H1 (cell line): ENCODE results near the gene LRRC28. TPM values are rescaled to one million over a fixed set of nuclear protein-coding genes. Genes with fewer than 3 reads are reported as not detected.

Source experiments
- CTCF ChIA-PET: fragments of 300-600 bp; sonication (Branson Sonifier 250); formaldehyde crosslinking; loops from one replicate; lab custom pipeline; 2021; ENCODE audit not compliant: partially characterized antibody; lab: Charles Lee
- POLR2A ChIA-PET: fragments of 300-600 bp; sonication (Branson Sonifier 250); formaldehyde crosslinking; loops from one replicate; lab custom pipeline; 2021; ENCODE audit warnings: inconsistent platforms; ENCODE audit not compliant: partially characterized antibody; lab: Charles Lee
- DNase-seq, 2 experiments: peaks; one replicate each; pipeline versions ENCODE4 v3.0.0 to v3.0.0-alpha.2; 2010 to 2022; ENCODE audit warnings: low spot score in 2 of 2, low read depth in 1 of 2, mixed read lengths in 1 of 2
- FAIRE-seq: peaks from 2 replicates; lab custom pipeline; 2011; peaks lifted over from hg19 to GRCh38; lab: Jason Lieb, UNC
- H2AFZ ChIP-seq: 2 replicates; pipeline ENCODE4 v1.8.1; 2012; ENCODE audit warnings: low read length, inconsistent platforms
- H2AK5ac ChIP-seq: 2 replicates; pipeline ENCODE4 v1.6.1; 2013; ENCODE audit warnings: low read depth, low read length
- H2BK120ac ChIP-seq: replicated peaks from 2 replicates; pipeline ENCODE3; 2013; ENCODE audit warnings: low read depth, low read length, inconsistent platforms
- H2BK12ac ChIP-seq: 2 replicates; pipeline ENCODE4 v1.6.1; 2013; ENCODE audit warnings: low read depth, low read length
- H2BK15ac ChIP-seq: 2 replicates; pipeline ENCODE4 v1.6.1; 2013; ENCODE audit warnings: low read length
- H2BK20ac ChIP-seq: 2 replicates; pipeline ENCODE4 v1.6.1; 2013; ENCODE audit warnings: low read length
- H2BK5ac ChIP-seq: 2 replicates; pipeline ENCODE4 v1.6.1; 2013; ENCODE audit warnings: low read depth, low read length
- H3K14ac ChIP-seq: 2 replicates; pipeline ENCODE4 v1.6.1; 2013; ENCODE audit warnings: inconsistent platforms; ENCODE audit not compliant: insufficient read length
- H3K18ac ChIP-seq: 2 replicates; pipeline ENCODE4 v1.6.1; 2013; ENCODE audit warnings: low read length; ENCODE audit errors: extremely low read depth
- H3K23ac ChIP-seq: 2 replicates; pipeline ENCODE4 v1.6.1; 2013; ENCODE audit warnings: inconsistent platforms; ENCODE audit not compliant: insufficient read length
- H3K23me2 ChIP-seq: 2 replicates; pipeline ENCODE4 v1.6.1; 2013; ENCODE audit warnings: low read depth, low read length
- H3K27ac ChIP-seq: 2 replicates; pipeline ENCODE4 v1.6.1; 2011; ENCODE audit warnings: low read depth, low read length, inconsistent platforms
- H3K27me3 ChIP-seq, 4 experiments: replicated peaks in 1 of 4; 1 replicate in 1 of 4; 2 replicates in 3 of 4; pipeline versions ENCODE4 v1.6.1 to v1.8.1; 2011 to 2013; ENCODE audit warnings: low read length in 3 of 4, mild to moderate bottlenecking in 3 of 4, inconsistent platforms in 2 of 4, mixed read lengths in 2 of 4, moderate library complexity in 1 of 4; ENCODE audit not compliant: control insufficient read depth in 3 of 4, insufficient read depth in 3 of 4; ENCODE audit errors: extremely low read depth in 1 of 4
- H3K36me3 ChIP-seq, 4 experiments: 2 replicates each; pipeline versions ENCODE4 v1.6.1 to v1.8.1; 2011 to 2013; ENCODE audit warnings: mild to moderate bottlenecking in 4 of 4, low read length in 3 of 4, moderate library complexity in 2 of 4, control low read depth in 1 of 4, inconsistent platforms in 1 of 4; ENCODE audit not compliant: insufficient read depth in 4 of 4, control insufficient read depth in 2 of 4
- H3K4ac ChIP-seq: replicated peaks from 2 replicates; pipeline ENCODE3; 2013; ENCODE audit warnings: low read length, low read depth, mixed read lengths, inconsistent platforms; ENCODE audit not compliant: insufficient read length
- H3K4me1 ChIP-seq, 4 experiments: replicated peaks in 1 of 4; 1 replicate in 1 of 4; 2 replicates in 3 of 4; pipeline versions ENCODE4 v1.6.1 to v1.8.1; 2011 to 2013; ENCODE audit warnings: low read length in 3 of 4, inconsistent platforms in 2 of 4, mixed read lengths in 1 of 4; ENCODE audit not compliant: insufficient read depth in 4 of 4, control insufficient read depth in 3 of 4
- H3K4me2 ChIP-seq, 2 experiments: 2 replicates each; pipeline versions ENCODE4 v1.6.1 to v1.8.1; 2011 to 2013; ENCODE audit warnings: low read depth in 2 of 2, low read length in 2 of 2, control low read depth in 1 of 2, inconsistent platforms in 1 of 2, mild to moderate bottlenecking in 1 of 2; ENCODE audit not compliant: insufficient read depth in 1 of 2
- H3K4me3 ChIP-seq, 4 experiments: fragments of 200-600, 300-600 bp in 1 of 4; sonication (generic), shearing (Covaris generic), sonication (Bioruptor Twin) in 1 of 4; 2 replicates each; pipeline versions ENCODE4 v1.5.1 to v1.8.1; 2011 to 2016; ENCODE audit warnings: low read length in 4 of 4, low read depth in 3 of 4, control low read depth in 2 of 4, inconsistent platforms in 2 of 4, mild to moderate bottlenecking in 2 of 4, mixed read lengths in 1 of 4, moderate library complexity in 1 of 4; ENCODE audit not compliant: insufficient read depth in 2 of 4; ENCODE audit errors: extremely low read depth in 1 of 4
- H3K56ac ChIP-seq: replicated peaks from 2 replicates; pipeline ENCODE3; 2013; ENCODE audit warnings: low read depth, mild to moderate bottlenecking, mixed read lengths, low read length, inconsistent platforms; ENCODE audit not compliant: insufficient read length
- H3K79me1 ChIP-seq: 2 replicates; pipeline ENCODE4 v1.6.1; 2013; ENCODE audit warnings: low read depth, low read length, control low read depth
- H3K79me2 ChIP-seq, 2 experiments: 2 replicates each; pipeline versions ENCODE4 v1.6.1 to v1.8.1; 2012 to 2013; ENCODE audit warnings: low read length in 2 of 2, mild to moderate bottlenecking in 2 of 2, inconsistent platforms in 1 of 2; ENCODE audit not compliant: insufficient read depth in 2 of 2, control insufficient read depth in 1 of 2
- H3K9ac ChIP-seq, 4 experiments: replicated peaks in 1 of 4; 1 replicate in 1 of 4; 2 replicates in 3 of 4; pipeline versions ENCODE4 v1.6.1 to v1.8.1; 2011 to 2013; ENCODE audit warnings: low read depth in 3 of 4, low read length in 3 of 4, control low read depth in 2 of 4, mild to moderate bottlenecking in 2 of 4, moderate library complexity in 2 of 4, inconsistent platforms in 1 of 4; ENCODE audit errors: extremely low read depth in 1 of 4
- H3K9me3 ChIP-seq, 2 experiments: 2 replicates each; pipeline versions ENCODE4 v1.6.1 to v1.8.1; 2012 to 2013; ENCODE audit warnings: mild to moderate bottlenecking in 2 of 2, moderate library complexity in 2 of 2, control low read depth in 1 of 2, inconsistent platforms in 1 of 2, low read depth in 1 of 2, low read length in 1 of 2, mixed read lengths in 1 of 2; ENCODE audit not compliant: insufficient read depth in 2 of 2
- H4K20me1 ChIP-seq, 2 experiments: replicated peaks in 1 of 2; 2 replicates each; pipeline versions ENCODE3 to v1.8.1; 2011 to 2013; ENCODE audit warnings: inconsistent platforms in 2 of 2, low read length in 2 of 2, mild to moderate bottlenecking in 1 of 2; ENCODE audit not compliant: insufficient read depth in 2 of 2, control insufficient read depth in 1 of 2
- H4K5ac ChIP-seq: 2 replicates; pipeline ENCODE4 v1.6.1; 2013; ENCODE audit warnings: low read length, low read depth, mixed read lengths, inconsistent platforms; ENCODE audit not compliant: insufficient read length
- H4K8ac ChIP-seq: 2 replicates; pipeline ENCODE4 v1.8.0; 2013; ENCODE audit warnings: mild to moderate bottlenecking, moderate library complexity, low read length, inconsistent platforms; ENCODE audit not compliant: insufficient read depth; ENCODE audit errors: extremely low read depth
- H4K91ac ChIP-seq: replicated peaks from 2 replicates; pipeline ENCODE3; 2013; ENCODE audit warnings: low read length, mixed read lengths, inconsistent platforms; ENCODE audit not compliant: insufficient read length
- ASH2L ChIP-seq: fragments of 200-600, 300-600 bp; sonication (generic); IDR thresholded peaks from one replicate; pipeline ENCODE4 v1.7.1; 2017; ENCODE audit warnings: low read length
- BCL11A ChIP-seq, 2 experiments: IDR thresholded peaks; one replicate each; pipeline ENCODE4 v1.6.1; 2011; ENCODE audit warnings: low read depth in 2 of 2, low read length in 2 of 2, mild to moderate bottlenecking in 2 of 2
- CBX5 ChIP-seq: fragments of 300-800, 300-1000 bp; sonication (generic); IDR thresholded peaks from 2 replicates; pipeline ENCODE4 v1.7.1; 2016; ENCODE audit warnings: antibody characterized with exemption, low read length, low read depth
- CEBPB ChIP-seq: IDR thresholded peaks from 2 replicates; pipeline ENCODE4 v1.6.1; 2012; ENCODE audit warnings: low read depth, low read length
- CTCF ChIP-seq, 3 experiments: IDR thresholded peaks; 1 replicate in 2 of 3; 2 replicates in 1 of 3; pipeline versions ENCODE4 v1.5.1 to v1.6.1; 2011; ENCODE audit warnings: low read length in 3 of 3, mild to moderate bottlenecking in 3 of 3, inconsistent platforms in 2 of 3, low read depth in 1 of 3, moderate library complexity in 1 of 3; ENCODE audit not compliant: insufficient read depth in 1 of 3; ENCODE audit errors: control extremely low read depth in 1 of 3
- KDM5A ChIP-seq: fragments of 200-600 bp; IDR thresholded peaks from 2 replicates; pipeline ENCODE4 v1.7.1; 2012; ENCODE audit warnings: mild to moderate bottlenecking, low read length, inconsistent platforms, mixed read lengths
- MAFK ChIP-seq: IDR thresholded peaks from 2 replicates; pipeline ENCODE4 v1.6.1; 2012; ENCODE audit warnings: low read depth, mild to moderate bottlenecking, improper control_type of control experiment, low read length
- NRF1 ChIP-seq: IDR thresholded peaks from 2 replicates; pipeline ENCODE4 v1.6.1; 2011; ENCODE audit warnings: mild to moderate bottlenecking, low read depth, low read length, improper control_type of control experiment
- RBBP5 ChIP-seq: IDR thresholded peaks from 2 replicates; pipeline ENCODE4 v1.7.1; 2012; ENCODE audit warnings: low read depth, mild to moderate bottlenecking, inconsistent platforms, low read length, moderate library complexity, borderline replicate concordance
- SP1 ChIP-seq: IDR thresholded peaks from 2 replicates; pipeline ENCODE4 v1.6.1; 2011; ENCODE audit warnings: low read depth, low read length
- TBP ChIP-seq: IDR thresholded peaks from 2 replicates; pipeline ENCODE4 v1.6.1; 2011; ENCODE audit warnings: low read depth, low read length, improper control_type of control experiment
- TEAD4 ChIP-seq: IDR thresholded peaks from 2 replicates; pipeline ENCODE4 v1.6.1; 2012; ENCODE audit warnings: low read depth, low read length, inconsistent platforms, mixed read lengths
- ZNF274 ChIP-seq: IDR thresholded peaks from 2 replicates; pipeline ENCODE4 v1.7.0; 2012; ENCODE audit warnings: low read length, borderline replicate concordance; ENCODE audit errors: extremely low read depth
- WGBS, 2 experiments: shearing (Covaris generic) in 1 of 2; methylation state at CpG; one replicate each; pipeline versions ENCODE4 v1.1.6 to v1.1.7; 2013 to 2015; ENCODE audit warnings: low lambda C conversion rate in 2 of 2, mixed read lengths in 2 of 2, inconsistent platforms in 1 of 2, low coverage in 1 of 2, missing lambda C conversion rate in 1 of 2; ENCODE audit not compliant: insufficient replicate concordance in 2 of 2, insufficient coverage in 1 of 2, insufficient read length in 1 of 2; ENCODE audit errors: extremely low coverage in 1 of 2, missing lambda C conversion rate in 1 of 2; 5-methylcytosine and 5-hydroxymethylcytosine counted together
- polyA plus RNA-seq, 7 experiments: library from polyadenylated mRNA; depleted of rRNA in 3 of 7; stranded (reverse) in 5 of 7; unstranded in 2 of 7; fragments of >200 nt in 5 of 7; fragments of 200-250 nt in 2 of 7; gene quantifications; 1 replicate in 5 of 7; 2 replicates in 1 of 7; 4 replicates in 1 of 7; pipeline versions ENCODE4 v1.2.1 to v1.2.3, GENCODE V29; 2011 to 2013; ENCODE audit warnings: missing spikeins in 2 of 7, mixed read lengths in 2 of 7
- total RNA-seq: library from RNA; stranded (reverse); fragmentation: NEBNext Ultra II Directional; extraction: Animal tissue kit (Norgen Biotek cat#: 25700); gene quantifications from 2 replicates; pipeline ENCODE4 v1.2.1, GENCODE V29; 2021

The LRRC28 gene
- total and polyA plus RNA-seq, 2 of the 8 experiments (the other 6 are each of a cell fraction or from before 2014, with no cell fraction given) = 20.2 to 23.3 TPM

- H2BK5ac ChIP-seq = no peak overlapping the region
- H4K20me1 ChIP-seq = peaks cover 0 to 2% of the 10 kb centered on the region in 2 experiments
- H3K4ac ChIP-seq = no peak overlapping the region
- no peak overlapping the region for H2AFZ ChIP-seq
- H3K4me1 ChIP-seq = no peaks in the 10 kb centered on the region; a peak in 1 of 7 replicates
- no peak overlapping the region for H3K9ac ChIP-seq
- H3K27me3 ChIP-seq = no peaks in the 10 kb centered on the region
- 91% methylated on average over 6 of the region's 6 CpGs; no CpG with 5 or more reads in 1 of the 2 experiments for WGBS, 2 experiments
- no peaks in the 10 kb centered on the region for H3K79me1 ChIP-seq
- no peak overlapping the region for H2BK12ac ChIP-seq
- no peaks in the 10 kb centered on the region for H3K9me3 ChIP-seq
- no peak overlapping the region for H4K91ac ChIP-seq
- no peak overlapping the region for H2BK20ac ChIP-seq
- H4K5ac ChIP-seq = no peak overlapping the region
- POLR2A ChIA-PET = no interaction called here
- H3K56ac ChIP-seq = no peak overlapping the region
- H3K23ac ChIP-seq = no peak overlapping the region
- DNase-seq (no peak), FAIRE-seq (no peak)
- no peaks in the 10 kb centered on the region for H3K36me3 ChIP-seq
- H3K27ac ChIP-seq = no peak overlapping the region
- no peaks in the 10 kb centered on the region for H3K79me2 ChIP-seq
- no peak overlapping the region for H3K4me2 ChIP-seq
- H3K14ac ChIP-seq = no peak overlapping the region
- no peak overlapping the region for H2AK5ac ChIP-seq
- H2BK120ac ChIP-seq = no peak overlapping the region
- H3K18ac ChIP-seq = no peak overlapping the region
- no peak overlapping the region for H4K8ac ChIP-seq
- CTCF ChIA-PET = interaction anchor here (1.6 to 4.3 kb wide), 4 partner anchors 21 to 292 kb away, joined by 4 to 53 read pairs (median 6); no protein-coding TSS in a partner anchor
- no peak overlapping the region for H2BK15ac ChIP-seq
- H3K4me3 ChIP-seq = no peak overlapping the region
- no peaks in the 10 kb centered on the region for H3K23me2 ChIP-seq
- no peak for TF ChIP-seq ZNF274
- TF ChIP-seq BCL11A (IDR thresholded peaks at IDR 0.05; ENCODE audit: low read depth in 2 of 2, low read length in 2 of 2) = no peak
- TF ChIP-seq CBX5 = no peak
- TF ChIP-seq MAFK = no peak
- TF ChIP-seq CTCF (IDR thresholded peaks at IDR 0.05; ENCODE audit: control extremely low read depth in 1 of 3, insufficient read depth in 1 of 3, low read depth in 1 of 3, low read length in 3 of 3) = no peak
- no peak for TF ChIP-seq CEBPB
- no peak for TF ChIP-seq NRF1
- no peak for TF ChIP-seq TBP
- TF ChIP-seq SP1 = no peak
- TF ChIP-seq KDM5A = no peak
- no peak for TF ChIP-seq ASH2L
- TF ChIP-seq RBBP5 = no peak
- no peak for TF ChIP-seq TEAD4
Observed at GRCh38 chr15:99412082-99412481, 160.8 kb downstream of the LRRC28 start.
